ENCODE measurements around the gene AGA. TPM values are rescaled to one million over a fixed set of nuclear protein-coding genes. Genes with fewer than 3 reads are reported as not detected.

AGA gene
- total RNA-seq, 1 donor from 2014 or later: 10.0 TPM

DNA sequence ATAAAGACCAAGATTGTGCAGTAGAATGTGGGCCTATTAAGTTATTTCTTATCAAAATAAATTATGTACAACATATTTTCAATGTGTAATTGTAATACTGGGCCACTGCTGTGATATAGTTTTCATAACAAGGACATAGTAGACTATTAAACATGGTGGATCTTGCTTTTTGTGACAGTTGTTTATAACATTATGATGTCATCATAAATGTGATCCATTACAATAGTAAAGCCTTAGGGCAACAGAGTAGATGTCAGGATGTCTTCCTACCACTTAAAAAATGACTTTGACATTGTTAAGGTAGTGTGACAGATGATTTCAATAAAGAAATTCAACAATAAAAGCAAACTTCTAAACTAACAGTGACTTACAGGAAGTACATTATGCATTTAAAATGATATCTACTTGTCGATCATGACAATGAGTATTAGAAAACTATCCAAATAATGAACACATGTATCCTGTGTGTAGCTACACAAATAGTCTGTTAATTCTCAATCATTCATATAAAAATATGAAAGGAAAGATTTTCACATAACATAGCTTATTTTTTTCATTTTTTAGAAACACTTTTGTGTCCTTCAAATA, 5.3 kb upstream of the AGA start:
- DNase-seq (ENCODE audit: low spot score): no peak

DNA sequence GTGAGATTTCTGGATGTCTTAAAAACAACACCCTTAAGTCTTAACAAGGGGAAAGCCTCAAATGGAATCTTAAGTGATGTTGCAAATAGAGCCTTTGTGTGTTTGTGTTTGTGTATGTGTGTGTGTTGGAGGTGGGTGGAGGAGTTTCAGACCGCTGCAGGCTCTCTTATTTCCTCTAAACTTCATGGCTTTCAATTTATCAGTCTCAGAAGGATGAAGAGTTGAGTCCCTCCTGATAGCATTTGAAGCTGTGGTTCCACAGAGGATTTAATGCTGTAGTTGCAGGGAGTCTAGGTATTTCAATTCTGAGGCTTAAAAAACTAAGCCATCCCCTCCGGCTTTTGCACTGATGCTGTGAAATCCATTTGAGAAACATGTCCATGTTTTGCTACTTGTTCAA, 4.3 kb upstream of the AGA start:
- no peak for DNase-seq (ENCODE audit: low spot score)

DNA sequence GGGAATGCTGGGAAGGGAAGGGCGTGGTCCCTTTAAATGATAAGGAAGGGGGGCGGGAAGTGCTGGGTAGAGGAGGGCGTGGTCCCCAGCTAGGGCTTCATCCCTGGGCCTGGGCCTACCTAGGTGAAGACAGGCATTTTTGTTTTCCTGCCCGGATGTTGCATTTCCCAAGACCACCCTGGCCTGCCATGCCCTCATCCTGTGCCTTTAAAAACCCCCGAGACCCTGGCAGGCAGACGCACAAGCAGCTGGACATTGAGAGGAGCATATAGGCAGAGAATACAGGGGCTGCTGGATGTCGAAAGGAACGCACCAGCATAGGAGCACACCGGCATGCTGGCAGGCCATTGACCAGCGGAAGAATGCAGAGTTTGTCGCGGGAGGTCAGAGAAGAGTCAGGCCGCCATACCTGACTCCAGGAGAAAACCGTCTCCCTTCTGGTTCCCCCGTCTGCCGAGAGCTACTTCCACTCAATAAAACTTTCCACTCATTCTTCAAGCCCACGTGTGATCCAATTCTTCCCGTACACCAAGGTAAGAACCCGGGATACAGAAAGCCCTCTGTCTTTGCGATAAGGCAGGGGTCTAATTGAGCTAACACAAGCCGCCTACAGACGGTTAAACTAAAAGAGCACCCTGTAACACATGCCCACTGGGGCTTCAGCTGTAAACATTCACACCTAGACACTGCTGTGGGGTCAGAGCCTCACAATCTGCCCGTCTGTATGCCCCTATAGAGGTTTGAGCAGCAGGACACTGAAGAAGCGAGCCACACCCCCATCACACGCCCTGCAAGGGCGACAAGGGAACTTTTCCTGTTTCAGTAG, 2.9 kb upstream of the AGA start:
- DNase-seq (ENCODE audit: low spot score): no peak

DNA sequence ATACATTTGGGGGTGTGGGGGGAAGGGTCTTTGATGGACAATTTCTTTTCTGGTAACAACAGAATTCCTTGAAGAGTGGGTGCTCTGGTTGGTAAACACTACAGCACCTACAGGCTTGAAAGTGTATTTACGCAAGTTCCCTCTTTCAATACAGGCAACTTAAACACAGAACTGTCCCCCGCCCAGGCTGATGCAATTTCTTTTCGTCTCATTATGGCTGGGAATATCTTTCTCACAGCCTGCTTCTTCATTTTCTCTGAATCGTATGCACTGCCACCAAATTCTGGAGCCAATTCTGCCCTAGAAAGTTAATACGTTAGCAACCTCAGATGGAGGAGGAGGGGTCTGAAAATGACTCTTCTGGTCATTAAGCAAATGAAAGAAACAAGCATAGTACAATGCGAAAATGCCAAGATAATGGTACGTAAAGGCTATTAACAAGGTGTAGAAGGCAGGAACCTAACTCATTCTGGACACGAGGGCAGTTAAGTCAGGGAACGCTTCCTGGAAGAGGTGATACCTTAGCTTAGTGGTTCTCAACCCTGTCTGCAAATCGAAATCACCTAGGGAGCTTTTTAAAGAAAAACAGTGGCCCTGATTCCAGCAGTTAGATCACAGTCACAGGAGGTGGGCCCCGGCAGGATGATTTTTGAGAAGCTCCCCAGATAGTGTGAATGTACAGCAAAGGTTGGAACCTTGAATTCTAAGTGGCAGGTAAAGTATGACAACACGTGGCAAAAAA, 1.0 kb downstream of the AGA start:
- DNase-seq (ENCODE audit: low spot score): no peak

DNA sequence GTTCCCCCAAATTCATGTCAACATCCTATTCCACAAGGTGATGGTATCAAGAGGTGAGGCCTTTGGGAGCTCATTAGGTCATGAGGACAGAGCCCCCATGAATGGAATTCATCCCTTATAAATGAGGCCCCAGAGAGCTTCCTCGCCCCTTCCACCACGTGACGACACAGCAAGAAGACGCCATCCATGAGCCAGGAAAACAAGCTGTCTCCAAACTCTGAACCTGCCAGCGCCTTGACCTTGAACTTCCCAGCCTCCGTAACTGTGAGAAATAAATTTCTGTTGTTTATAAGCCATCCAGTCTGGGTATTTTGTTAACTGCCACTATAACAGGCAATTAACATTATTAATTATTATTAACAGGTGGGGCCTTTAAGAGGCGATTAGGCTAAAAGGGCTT, 5.8 kb downstream of the AGA start:
- no peak for DNase-seq (ENCODE audit: low spot score)

DNA sequence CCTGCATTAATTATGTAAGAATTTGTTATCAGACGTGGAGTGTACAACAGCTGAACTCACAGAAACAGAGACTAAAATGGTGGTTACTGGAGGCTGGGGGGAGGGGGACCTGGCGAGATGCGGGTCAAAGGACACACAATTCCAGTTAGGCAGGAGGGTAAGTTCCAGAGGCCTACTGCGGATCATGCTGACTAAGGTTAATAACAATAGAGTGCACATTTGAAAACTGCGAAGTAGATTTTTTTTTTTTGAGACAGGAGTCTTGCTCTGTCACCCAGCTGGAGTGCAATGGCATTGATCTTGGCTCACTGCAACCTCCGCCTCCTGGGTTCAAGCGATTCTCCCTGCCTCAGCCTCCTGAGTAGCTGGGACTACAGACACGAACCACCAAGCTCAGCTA, 7.6 kb downstream of the AGA start:
- no peak for DNase-seq (ENCODE audit: low spot score)

DNA sequence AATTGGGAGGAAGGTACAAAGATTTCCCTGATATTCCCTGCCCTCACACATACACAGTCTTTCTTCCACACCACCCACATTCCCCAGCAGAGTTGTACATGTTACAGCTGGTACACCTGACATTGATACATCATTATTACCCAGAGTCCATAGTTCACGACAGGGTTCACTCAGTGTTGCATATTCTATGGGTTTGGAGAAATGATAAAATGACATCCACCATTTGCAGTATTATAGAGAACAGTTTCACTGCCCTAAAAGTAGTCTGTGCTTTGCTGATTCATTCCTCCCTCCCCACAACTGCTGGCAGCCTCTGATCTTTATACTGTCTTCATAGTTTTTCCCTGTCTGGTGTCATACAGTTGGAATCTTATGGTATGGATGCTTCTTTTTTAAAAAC, 15.0 kb downstream of the AGA start:
- no peak for DNase-seq (ENCODE audit: low spot score)

DNA sequence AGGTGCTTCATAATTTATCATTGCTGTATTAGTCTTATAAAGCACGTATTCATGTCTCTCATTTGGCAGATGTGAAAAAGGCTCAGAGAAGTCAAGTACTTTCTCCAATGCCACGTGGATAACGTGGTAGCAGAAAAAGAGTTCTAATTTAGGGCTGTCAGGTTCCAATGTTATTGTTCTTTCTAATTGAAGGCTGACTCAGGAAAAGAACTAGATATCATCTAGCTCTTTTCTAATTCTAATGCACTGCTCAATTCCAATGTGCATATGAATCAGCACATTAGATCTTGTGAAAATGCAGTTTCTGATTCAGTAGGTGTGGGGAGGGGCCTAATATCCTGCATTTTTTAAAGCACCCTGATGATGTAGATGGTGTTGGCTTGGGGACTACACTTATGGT, 22.8 kb downstream of the AGA start:
- no peak for DNase-seq (ENCODE audit: low spot score)

DNA sequence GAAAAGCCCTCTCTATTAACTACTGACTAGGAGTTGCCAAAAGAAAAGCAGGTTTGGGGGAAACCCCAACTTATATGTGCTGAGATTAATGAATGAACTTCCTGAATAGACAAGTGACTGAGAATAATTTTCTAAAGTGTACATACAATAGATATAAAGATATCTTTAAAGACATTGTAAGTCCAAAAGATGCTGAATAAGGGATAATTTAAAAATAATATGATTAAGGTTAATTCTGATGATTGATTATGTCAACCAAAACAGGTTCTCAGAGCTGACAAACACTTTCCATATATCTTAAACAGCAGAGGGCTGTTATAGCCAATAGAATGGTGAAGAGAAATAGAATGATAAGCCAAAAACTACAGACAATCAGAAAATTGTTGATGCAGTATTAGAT, 28.6 kb downstream of the AGA start:
- DNase-seq (ENCODE audit: low spot score): no peak

DNA sequence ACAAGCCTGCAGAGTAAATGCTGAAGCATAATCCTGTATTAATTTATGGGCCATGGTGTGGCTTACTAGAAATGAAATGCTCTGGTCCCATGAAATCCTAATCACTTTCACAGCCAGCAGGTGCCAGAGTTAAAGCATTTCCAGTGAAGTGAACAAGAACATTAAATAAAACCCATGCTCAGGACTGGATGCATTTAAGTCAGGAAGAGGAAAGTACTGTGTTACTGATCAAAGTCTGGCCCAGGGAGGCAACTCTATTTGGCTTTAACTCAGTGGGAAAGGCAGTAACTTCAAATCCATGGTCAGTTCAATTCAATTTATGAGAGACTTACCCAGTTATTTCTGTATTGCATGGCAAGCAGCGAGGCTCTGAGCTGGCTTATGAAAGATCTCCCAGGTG, 29.2 kb downstream of the AGA start:
- DNase-seq (ENCODE audit: low spot score): no peak

DNA sequence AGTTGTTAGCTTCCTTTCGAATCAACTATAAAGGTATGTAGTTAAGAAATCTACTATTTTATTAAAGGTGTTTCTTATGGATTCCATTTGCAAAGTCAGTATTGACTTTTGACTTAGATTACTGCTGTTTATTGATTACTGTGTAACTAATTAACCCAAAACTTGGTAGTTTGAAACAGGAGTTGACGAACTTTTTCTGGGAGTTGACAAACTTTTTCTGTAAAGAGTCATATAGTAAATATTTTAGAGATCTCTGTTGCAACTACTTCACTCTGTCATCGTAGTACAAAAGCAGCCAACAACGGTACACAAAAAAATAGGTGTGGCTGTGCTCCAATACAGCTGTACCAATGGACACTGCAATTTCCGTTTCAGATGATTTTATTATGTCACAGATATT, 30.2 kb downstream of the AGA start:
- no peak for DNase-seq (ENCODE audit: low spot score)

DNA sequence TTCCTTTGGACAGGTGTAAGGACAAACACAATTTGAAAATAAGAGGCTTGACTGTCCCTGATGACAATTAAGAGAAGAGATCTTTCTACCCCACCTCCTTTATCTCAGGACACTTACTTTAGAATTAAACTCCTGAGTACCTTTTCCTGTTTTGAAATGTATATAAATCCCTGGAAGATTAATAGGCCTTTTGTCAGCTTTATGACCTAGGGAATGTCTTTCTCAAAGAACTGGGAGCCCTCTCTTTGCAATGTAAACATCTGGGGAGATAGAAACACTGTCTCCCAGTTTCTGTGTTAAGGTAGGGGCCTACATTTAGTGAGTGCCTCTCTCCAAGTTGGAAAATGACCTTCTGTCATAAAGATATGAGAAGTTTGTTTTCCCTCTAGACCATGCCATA, 31.7 kb downstream of the AGA start:
- DNase-seq (ENCODE audit: low spot score): no peak

DNA sequence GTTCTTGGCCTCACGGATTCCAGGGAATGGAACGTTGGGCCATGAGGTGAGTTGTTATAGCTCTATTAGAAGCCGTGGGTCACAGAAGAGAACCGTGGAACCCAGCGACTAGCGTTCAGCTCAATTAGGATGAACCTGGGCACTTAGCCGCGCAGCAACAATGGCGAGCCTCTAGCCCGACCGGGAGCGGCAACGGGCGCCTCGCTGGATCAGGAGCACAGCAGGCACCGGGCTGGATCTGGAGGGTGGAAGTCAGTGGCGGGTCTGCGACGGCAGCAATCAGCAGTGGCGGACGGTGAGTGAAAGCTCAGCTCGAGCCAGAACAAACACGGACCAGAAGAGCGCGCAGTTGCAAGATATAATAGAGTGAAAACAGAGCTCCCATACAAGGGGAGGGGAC, 34.2 kb downstream of the AGA start:
- DNase-seq (ENCODE audit: low spot score): no peak

DNA sequence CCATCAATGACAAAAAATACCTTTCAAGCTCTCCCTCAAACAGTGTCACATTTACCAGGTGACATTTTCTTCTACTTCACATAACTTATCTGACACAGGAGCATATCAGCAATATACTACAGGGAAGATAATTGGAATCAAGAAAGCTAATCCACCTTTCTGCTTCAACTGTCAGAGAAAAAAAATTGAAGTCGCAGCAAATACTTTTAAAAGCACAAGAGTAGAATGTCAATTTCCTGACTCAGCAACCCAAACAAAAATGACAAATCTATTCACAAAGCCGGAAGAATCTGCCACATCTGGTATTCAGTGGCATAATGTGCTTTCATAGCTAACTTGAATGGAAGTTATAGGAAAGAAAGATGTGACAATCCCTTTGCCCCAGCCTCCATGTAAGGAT, 36.7 kb downstream of the AGA start:
- DNase-seq (ENCODE audit: low spot score): no peak

DNA sequence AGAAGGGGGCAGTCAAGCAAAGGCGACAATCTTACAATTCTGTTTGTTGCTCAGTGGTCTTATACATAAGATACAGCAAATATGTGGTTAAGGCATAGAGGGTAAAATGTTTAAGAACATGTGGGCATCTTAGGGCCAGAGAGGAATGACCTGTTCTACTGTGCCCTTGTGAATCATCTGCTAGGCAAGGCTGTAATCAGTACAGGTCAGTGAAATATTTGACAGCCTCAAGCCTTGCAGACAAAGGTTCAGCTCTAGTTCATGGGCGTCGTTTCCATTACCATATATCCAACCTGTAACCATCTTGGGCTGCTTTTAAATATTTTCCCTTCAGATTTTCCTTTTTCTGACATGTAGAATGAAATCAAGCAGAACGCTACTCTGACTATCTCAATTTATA, 37.3 kb downstream of the AGA start:
- DNase-seq (ENCODE audit: low spot score): no peak

DNA sequence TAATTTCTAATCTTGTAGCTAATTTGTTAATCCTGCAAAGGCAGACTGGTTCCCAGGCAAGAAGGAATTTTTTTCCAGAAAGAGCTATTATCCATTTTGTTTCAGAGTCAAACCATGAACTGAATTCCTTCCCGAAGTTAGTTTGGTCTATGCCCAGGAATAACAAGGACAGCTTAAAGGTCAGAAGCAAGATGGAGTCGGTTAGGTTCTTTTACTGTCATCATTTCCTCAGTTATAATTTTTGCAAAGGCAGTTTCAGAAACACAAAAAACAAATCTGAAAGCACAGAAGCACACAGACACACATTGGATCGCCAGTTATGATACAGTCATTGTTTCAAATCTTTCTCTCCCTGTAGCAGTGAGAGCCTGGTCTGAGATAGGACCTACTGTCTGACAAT, 37.9 kb downstream of the AGA start:
- DNase-seq (ENCODE audit: low spot score): no peak

DNA sequence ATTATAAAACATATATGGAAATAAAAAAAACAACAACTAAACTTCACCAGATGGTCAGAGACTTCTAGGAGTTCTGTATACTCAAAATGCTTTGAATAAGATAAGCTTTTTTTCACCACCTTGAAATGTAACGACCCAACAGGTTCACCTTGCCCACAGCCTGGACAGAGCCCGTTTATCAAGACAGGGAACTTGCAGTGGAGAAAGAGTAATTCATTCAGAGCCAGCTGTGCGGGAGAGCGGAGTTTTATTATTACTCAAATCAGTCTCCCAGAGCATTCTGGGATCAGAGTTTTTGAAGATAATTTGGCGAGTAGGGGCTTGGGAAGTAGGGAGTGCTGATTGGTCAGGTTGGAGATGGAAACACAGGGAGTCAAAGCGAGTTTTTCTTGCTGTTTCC, 38.5 kb downstream of the AGA start:
- no peak for DNase-seq (ENCODE audit: low spot score)

DNA sequence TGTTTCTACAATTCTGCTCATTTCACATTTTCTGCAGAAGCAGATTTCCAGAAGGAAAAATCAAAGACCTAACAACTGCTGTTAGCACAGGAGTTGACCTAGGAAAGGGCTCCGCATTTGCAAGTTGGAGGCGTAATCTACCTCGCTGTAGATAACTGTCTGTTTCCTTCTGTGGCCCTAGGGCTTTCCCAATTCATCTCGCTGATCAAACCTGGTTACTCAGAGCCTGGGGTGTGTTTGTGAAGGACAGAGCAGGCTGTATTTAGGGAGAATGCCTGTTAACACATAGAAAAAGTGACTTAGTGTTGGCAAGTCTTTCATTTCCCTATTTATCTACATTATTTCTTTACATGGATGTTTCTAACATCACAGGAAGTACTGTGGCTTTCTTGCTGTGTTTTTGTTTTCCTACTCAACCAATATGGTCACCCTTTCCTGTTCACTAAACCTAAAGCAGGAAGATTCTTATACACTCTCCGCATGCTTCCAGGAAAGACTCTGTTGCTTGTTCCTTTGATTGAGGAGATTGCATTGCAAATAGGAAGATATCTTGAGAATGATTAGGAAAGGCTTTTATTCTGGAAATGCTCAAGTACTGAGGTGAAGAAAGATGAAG, 40.5 kb downstream of the AGA start:
- no peak for DNase-seq (ENCODE audit: low spot score)

DNA sequence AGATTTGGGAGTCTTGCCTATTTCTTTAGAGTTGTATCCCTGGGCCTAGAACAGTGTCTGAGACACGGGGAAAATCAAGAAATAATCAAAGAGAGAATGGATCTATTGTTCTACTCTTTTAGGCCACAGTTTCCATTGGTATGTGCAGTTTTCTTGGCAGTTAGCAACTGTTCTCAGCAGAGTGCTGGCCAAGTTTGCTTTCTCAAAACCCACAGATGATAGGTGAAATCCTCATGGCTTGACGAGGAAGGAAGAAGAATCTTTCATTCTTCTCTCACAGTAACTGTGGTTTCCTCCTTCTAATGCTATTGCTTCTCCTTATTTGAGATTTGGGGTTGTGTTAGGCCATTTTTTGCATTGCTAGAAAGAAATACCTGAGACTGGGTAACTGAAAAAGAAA, 42.2 kb downstream of the AGA start:
- DNase-seq (ENCODE audit: low spot score): no peak

DNA sequence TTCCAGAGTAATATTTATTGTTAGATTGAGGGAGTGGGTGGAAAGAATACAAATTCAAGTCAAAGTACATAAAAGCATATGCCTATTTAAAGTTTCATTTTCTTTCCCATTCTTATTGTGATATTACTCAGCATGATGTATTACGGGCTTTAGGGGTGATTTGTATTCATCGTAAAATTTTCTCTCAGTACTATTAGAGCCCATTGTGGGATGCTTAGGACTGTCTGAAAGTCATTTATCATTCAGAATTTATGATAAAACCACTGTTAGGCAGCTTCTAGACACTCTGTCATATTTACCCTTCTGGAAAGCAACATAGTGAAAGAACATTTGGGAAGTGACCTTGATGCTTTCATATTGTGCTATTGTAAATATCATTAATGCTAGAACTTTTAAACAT, 45.9 kb downstream of the AGA start:
- no peak for DNase-seq (ENCODE audit: low spot score)

DNA sequence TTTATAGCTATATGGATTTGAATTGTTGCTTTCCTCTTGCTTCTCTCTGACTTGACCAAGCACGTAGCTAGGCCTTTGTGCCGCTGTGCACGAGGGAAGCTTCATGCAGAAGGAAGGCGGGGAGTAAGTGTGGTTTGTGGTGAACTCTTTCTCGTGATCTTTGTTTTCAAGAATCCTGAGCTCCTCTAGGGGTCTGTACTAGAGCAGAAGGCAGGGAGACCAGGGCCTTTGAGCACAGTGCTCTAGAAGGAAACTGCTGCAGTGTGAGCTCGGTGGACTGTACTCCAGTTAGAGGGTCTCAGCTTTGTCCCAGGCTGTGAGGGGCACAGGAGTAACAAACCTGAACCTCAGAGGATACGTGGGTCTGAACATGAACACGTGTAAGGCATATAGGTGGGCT, 49.0 kb downstream of the AGA start:
- DNase-seq (ENCODE audit: low spot score): no peak

DNA sequence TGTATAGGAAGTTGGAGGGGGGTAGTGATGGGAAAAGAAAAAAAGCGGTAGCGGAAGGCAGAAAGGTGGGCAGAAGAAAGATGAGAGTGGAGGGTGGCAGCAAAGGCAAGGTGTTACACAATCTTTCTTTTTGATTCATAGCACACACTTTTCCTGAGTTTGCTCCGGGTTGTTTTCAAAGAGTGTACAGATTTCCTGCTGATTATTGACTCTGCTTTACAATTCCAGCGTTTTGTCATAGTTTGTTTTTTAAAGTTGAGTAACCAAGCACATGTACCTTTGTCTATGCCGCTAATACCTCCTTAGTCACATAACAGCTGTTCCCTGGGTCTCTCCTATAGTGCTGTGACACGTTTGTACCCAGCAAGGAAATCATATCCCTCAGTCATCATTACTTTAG, 50.3 kb downstream of the AGA start:
- no peak for DNase-seq (ENCODE audit: low spot score)
